ENCODE data around the gene RBM4. TPM values are rescaled to one million over a fixed set of nuclear protein-coding genes. Genes with fewer than 3 reads are reported as not detected.

The RBM4 gene
- total and polyA plus RNA-seq, 2 experiments from 2014 or later = 146 to 147 TPM

GRCh38 chr11:66685276-66686099 is 47.0 kb downstream of the RBM4 start (continued):
- TF ChIP-seq ETS1 (IDR thresholded peaks at IDR 0.05) (no peak), POLR2AphosphoS5 (IDR thresholded peaks at IDR 0.05; ENCODE audit: low read depth) (no peak), JUNB (IDR thresholded peaks at IDR 0.05; ENCODE audit: unreplicated experiment) (no peak), EZH2phosphoT487 (IDR thresholded peaks at IDR 0.05; ENCODE audit: unreplicated experiment) (no peak), NANOG (IDR thresholded peaks at IDR 0.05; ENCODE audit: borderline replicate concordance) (no peak), EZH2 (IDR thresholded peaks at IDR 0.05; ENCODE audit: low read depth, unreplicated experiment) (no peak), CTCF (conservative IDR thresholded peaks at IDR 0.05; ENCODE audit: low read depth in 2 of 2) (no peak), REST (IDR thresholded peaks at IDR 0.05; ENCODE audit: unreplicated experiment) (no peak), ZNF114 (CRISPR knock-in tag; IDR thresholded peaks at IDR 0.05) (no peak)

- H3K9me2 ChIP-seq (ENCODE audit: insufficient read depth) = no peaks in the 10 kb centered on the region
- ATAC-seq (no peak), DNase-seq (ENCODE audit: low spot score) (no peak)
- H2AFZ ChIP-seq = no peak overlapping the region
- H3K27me3 ChIP-seq (ENCODE audit: insufficient read depth) = no peaks in the 10 kb centered on the region
- Mint-ChIP-seq H3K27ac (no peak overlapping the region), H3K9me3 (no peaks in the 10 kb centered on the region; the same call in 1 of the 3 replicates), H3K4me3 (no peak overlapping the region), H3K36me3 (ENCODE audit: low read depth) (peaks cover 34% of the 10 kb centered on the region), H3K4me1 (peaks cover 5% of the 10 kb centered on the region), H3K27me3 (ENCODE audit: insufficient read depth, low read depth, poor library complexity) (peaks cover 7% of the 10 kb centered on the region)
- no peaks in the 10 kb centered on the region for H3F3A ChIP-seq (replicated peaks; ENCODE audit: low read depth)
- H3K4me3 ChIP-seq = no peak overlapping the region
- TF ChIP-seq POLR2AphosphoS5 (IDR thresholded peaks at IDR 0.05; ENCODE audit: low read depth) = no peak
- no peak for TF ChIP-seq ZNF114 (CRISPR knock-in tag; IDR thresholded peaks at IDR 0.05)
- TF ChIP-seq STAT1 (IDR thresholded peaks at IDR 0.05; ENCODE audit: unreplicated experiment) = no peak
- no peak for TF ChIP-seq CTCF (conservative IDR thresholded peaks at IDR 0.05; ENCODE audit: low read depth in 2 of 2)
- no peak for TF ChIP-seq NANOG (IDR thresholded peaks at IDR 0.05; ENCODE audit: borderline replicate concordance)
- TF ChIP-seq REST (IDR thresholded peaks at IDR 0.05; ENCODE audit: unreplicated experiment) = no peak
- no peak for TF ChIP-seq CREB1 (CRISPR knock-in tag; IDR thresholded peaks at IDR 0.05; ENCODE audit: low read depth)
- no peaks in the 10 kb centered on the region for H3K79me2 ChIP-seq (replicated peaks; ENCODE audit: insufficient read depth)
- no peaks in the 10 kb centered on the region for H3K36me3 ChIP-seq (ENCODE audit: insufficient read depth)
- H3K4me1 ChIP-seq (ENCODE audit: insufficient read depth) = no peaks in the 10 kb centered on the region
- no peaks in the 10 kb centered on the region for H4K20me1 ChIP-seq (replicated peaks; ENCODE audit: insufficient read depth)
- H3K4me2 ChIP-seq = no peak overlapping the region
- H3K27ac ChIP-seq (ENCODE audit: low read depth) = no peak overlapping the region
Observed at GRCh38 chr11:66686100-66686785, 47.7 kb downstream of the RBM4 start.

Measured in GM23338 (cell line).